IMR-90 (cell line): ENCODE measurements around the gene ERG. TPM values are rescaled to one million over a fixed set of nuclear protein-coding genes. Genes with fewer than 3 reads are reported as not detected.

Experiments
- ATAC-seq: fragments of 200-7000 bp; cut with Tn5 transposase; 2 replicates; pipeline ENCODE4 v1.9.1; 2020; ENCODE audit warnings: low read depth, mild to moderate bottlenecking, moderate library complexity
- BruUV-seq: library from RNA; stranded (reverse); fragments of 400-500 nt; replicated peaks from 2 replicates; lab custom pipeline; 2021; lab: Mats Ljungman, UMichigan
- CTCF ChIA-PET: fragments of 300-600 bp; formaldehyde crosslinking; extraction: SDS; loops from one replicate; lab custom pipeline; 2021; ENCODE audit warnings: antibody characterized with exemption; lab: Yijun Ruan, JAX
- POLR2A ChIA-PET: fragments of 300-600 bp; sonication (Branson Sonifier 250); formaldehyde crosslinking; loops from one replicate; lab custom pipeline; 2022; ENCODE audit warnings: antibody characterized with exemption; ENCODE audit not compliant: unreplicated experiment; lab: Charles Lee
- DNase-seq: peaks from one replicate; pipeline ENCODE4 v3.0.0; 2013
- H2AFZ ChIP-seq: replicated peaks from 2 replicates; pipeline ENCODE3; 2013; ENCODE audit warnings: low read length, mild to moderate bottlenecking; ENCODE audit not compliant: poor library complexity
- H2AK5ac ChIP-seq: 2 replicates; pipeline ENCODE4 v1.6.1; 2013; ENCODE audit warnings: low read depth, low read length, inconsistent platforms
- H2AK9ac ChIP-seq: replicated peaks from 2 replicates; pipeline ENCODE3; 2013; ENCODE audit warnings: mild to moderate bottlenecking, low read depth, low read length, moderate library complexity; ENCODE audit not compliant: poor library complexity
- H2BK120ac ChIP-seq: 2 replicates; pipeline ENCODE4 v1.6.1; 2013; ENCODE audit warnings: low read depth, low read length, inconsistent platforms
- H2BK15ac ChIP-seq: 3 replicates; pipeline ENCODE4 v1.6.1; 2013; ENCODE audit warnings: low read depth, low read length, inconsistent platforms
- H2BK20ac ChIP-seq: 2 replicates; pipeline ENCODE4 v1.6.1; 2013; ENCODE audit warnings: low read depth, mild to moderate bottlenecking, inconsistent platforms, low read length, moderate library complexity
- H2BK5ac ChIP-seq: 2 replicates; pipeline ENCODE4 v1.6.1; 2013; ENCODE audit warnings: mild to moderate bottlenecking, low read depth, low read length, inconsistent platforms; ENCODE audit not compliant: poor library complexity, severe bottlenecking
- H3K14ac ChIP-seq: replicated peaks from 2 replicates; pipeline ENCODE4 v1.6.1; 2013; ENCODE audit warnings: low read depth, low read length, inconsistent platforms
- H3K18ac ChIP-seq: 2 replicates; pipeline ENCODE4 v1.6.1; 2013; ENCODE audit warnings: low read depth, low read length, control low read depth
- H3K23ac ChIP-seq: 2 replicates; pipeline ENCODE4 v1.6.1; 2013; ENCODE audit warnings: low read depth, low read length, inconsistent platforms
- H3K27ac ChIP-seq: 2 replicates; pipeline ENCODE4 v1.5.1; 2013; ENCODE audit warnings: mild to moderate bottlenecking, control low read depth, low read length; ENCODE audit not compliant: insufficient read depth
- H3K27me3 ChIP-seq: 2 replicates; pipeline ENCODE4 v1.6.1; 2013; ENCODE audit warnings: low read length; ENCODE audit not compliant: control insufficient read depth, insufficient read depth
- H3K36me3 ChIP-seq: 2 replicates; pipeline ENCODE4 v1.6.1; 2013; ENCODE audit warnings: low read length, mixed read lengths; ENCODE audit not compliant: control insufficient read depth, insufficient read depth
- H3K4ac ChIP-seq: 2 replicates; pipeline ENCODE4 v1.6.1; 2013; ENCODE audit warnings: low read depth, low read length, inconsistent platforms
- H3K4me1 ChIP-seq: 2 replicates; pipeline ENCODE4 v1.6.1; 2013; ENCODE audit warnings: low read length, mixed read lengths; ENCODE audit not compliant: control insufficient read depth, insufficient read depth
- H3K4me2 ChIP-seq: 2 replicates; pipeline ENCODE4 v1.6.1; 2013; ENCODE audit warnings: low read depth, mild to moderate bottlenecking, control low read depth, low read length, moderate library complexity
- H3K4me3 ChIP-seq: 2 replicates; pipeline ENCODE4 v1.5.1; 2013; ENCODE audit warnings: low read depth, mild to moderate bottlenecking, control low read depth, low read length, moderate library complexity; ENCODE audit not compliant: insufficient read depth
- H3K56ac ChIP-seq: 2 replicates; pipeline ENCODE4 v1.6.1; 2013; ENCODE audit warnings: low read length, inconsistent platforms; ENCODE audit not compliant: insufficient read depth; ENCODE audit errors: extremely low read depth
- H3K79me1 ChIP-seq, 2 experiments: 2 replicates each; pipeline ENCODE4 v1.6.1; 2013; ENCODE audit warnings: low read length in 2 of 2, inconsistent platforms in 1 of 2, low read depth in 1 of 2
- H3K9ac ChIP-seq: 2 replicates; pipeline ENCODE4 v1.6.1; 2013; ENCODE audit warnings: low read depth, low read length, control low read depth
- H3K9me1 ChIP-seq: 2 replicates; pipeline ENCODE4 v1.6.1; 2013; ENCODE audit warnings: low read length, inconsistent platforms; ENCODE audit not compliant: insufficient read depth
- H3K9me3 ChIP-seq: 2 replicates; pipeline ENCODE4 v1.6.1; 2013; ENCODE audit warnings: low read length; ENCODE audit not compliant: control insufficient read depth, insufficient read depth
- H4K20me1 ChIP-seq: 2 replicates; pipeline ENCODE4 v1.6.1; 2013; ENCODE audit warnings: low read length, inconsistent platforms; ENCODE audit not compliant: insufficient read depth
- H4K5ac ChIP-seq: 2 replicates; pipeline ENCODE4 v1.6.1; 2013; ENCODE audit warnings: mild to moderate bottlenecking, low read depth, low read length, control low read depth
- H4K8ac ChIP-seq, 2 experiments: 2 replicates each; pipeline ENCODE4 v1.6.1; 2013; ENCODE audit warnings: low read depth in 2 of 2, low read length in 2 of 2, control low read depth in 1 of 2, inconsistent platforms in 1 of 2
- H4K91ac ChIP-seq: 2 replicates; pipeline ENCODE4 v1.6.1; 2013; ENCODE audit warnings: low read depth, low read length, inconsistent platforms; ENCODE audit not compliant: insufficient read depth
- CEBPB ChIP-seq: IDR thresholded peaks from 2 replicates; pipeline ENCODE4 v1.6.1; 2012; ENCODE audit warnings: low read depth, low read length, improper control_type of control experiment
- MAFK ChIP-seq: IDR thresholded peaks from 2 replicates; pipeline ENCODE4 v1.6.1; 2012; ENCODE audit warnings: low read depth, low read length, improper control_type of control experiment
- MAZ ChIP-seq: IDR thresholded peaks from 2 replicates; pipeline ENCODE4 v1.6.1; 2012; ENCODE audit warnings: low read depth, mild to moderate bottlenecking, low read length, improper control_type of control experiment, moderate library complexity, borderline replicate concordance
- RCOR1 ChIP-seq: IDR thresholded peaks from 2 replicates; pipeline ENCODE4 v1.6.1; 2012; ENCODE audit warnings: mild to moderate bottlenecking, low read length, improper control_type of control experiment; ENCODE audit not compliant: insufficient replicate concordance
- SMC3 ChIP-seq: fragments of 150-350 bp; IDR thresholded peaks from 2 replicates; pipeline ENCODE4 v1.6.1; 2016; ENCODE audit warnings: low read depth, mild to moderate bottlenecking, antibody characterized with exemption, low read length, moderate library complexity
- WGBS, 2 experiments: methylation state at CpG; one replicate each; pipeline versions ENCODE4 v1.1.5 to v1.1.7; 2013; ENCODE audit warnings: missing lambda C conversion rate in 2 of 2; ENCODE audit not compliant: insufficient read length in 1 of 2; ENCODE audit errors: extremely low coverage in 2 of 2; 5-methylcytosine and 5-hydroxymethylcytosine counted together
- dilution Hi-C: fragments of 300-500 bp; cut with HindIII; formaldehyde crosslinking; loops from one replicate; pipeline ENCODE4 v1.14.3; 2018; ENCODE audit warnings: low sequenced_read_pairs; ENCODE audit not compliant: unreplicated experiment
- in situ Hi-C: fragments of 300-500 bp; cut with MboI; formaldehyde crosslinking; loops from 3 replicates; pipeline ENCODE4 v1.14.3; 2019; ENCODE audit warnings: low sequenced_read_pairs, inconsistent platforms, mixed read lengths
- intact Hi-C: fragments of 100-400 bp; cut with micrococcal nuclease; formaldehyde crosslinking; loops from 2 replicates; pipeline ENCODE4 v1.10.0; 2022
- polyA plus RNA-seq, 3 experiments: library from polyadenylated mRNA; depleted of rRNA; stranded (reverse); fragments of >200 nt; gene quantifications; 2 replicates each; pipeline ENCODE4 v1.2.3, GENCODE V29; 2012; ENCODE audit warnings: low replicate concordance in 1 of 3
- total RNA-seq: library from RNA; depleted of rRNA; stranded (reverse); fragments of >200 nt; gene quantifications from 2 replicates; pipeline ENCODE4 v1.2.3, GENCODE V29; 2012
- TF ChIP-seq, protein P1 (sequence below): fragments of 150-350 bp; IDR thresholded peaks from 2 replicates; pipeline ENCODE4 v1.6.1; 2016; ENCODE audit warnings: low read depth, mild to moderate bottlenecking, low read length, moderate library complexity, borderline replicate concordance

Gene ERG
- total and polyA plus RNA-seq, 2 of the 4 experiments (the other 2 are of a cell fraction) = not detected

DNA sequence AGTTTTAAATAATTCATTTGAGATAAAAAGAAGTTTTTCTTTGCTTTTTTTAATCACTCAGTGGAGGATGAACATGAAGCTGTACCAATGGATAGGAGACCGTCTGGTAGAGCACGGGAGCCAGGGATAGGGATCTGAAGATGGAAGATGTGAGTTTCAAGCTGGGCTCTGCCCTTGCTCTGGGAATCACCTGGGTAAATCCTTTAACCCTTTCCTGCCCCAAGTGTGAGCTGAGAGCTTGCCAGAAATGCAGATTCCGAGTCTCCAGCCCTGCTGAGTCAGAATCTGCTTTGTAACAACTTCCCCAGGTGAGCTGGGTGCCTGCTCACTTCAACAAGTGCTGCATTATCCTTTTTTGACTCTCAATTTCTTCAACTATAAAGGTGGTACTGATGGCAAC, 44.1 kb downstream of the ERG start:
- in situ Hi-C loops (no loop called here), intact Hi-C loops (no loop called here), dilution Hi-C loops (no loop called here)
- H3K27me3 ChIP-seq = peaks cover 9% of the 10 kb centered on the region
- H2BK20ac ChIP-seq = no peak overlapping the region
- H2AK5ac ChIP-seq = no peak overlapping the region
- H3K14ac ChIP-seq = no peak overlapping the region
- H3K9ac ChIP-seq = no peak overlapping the region
- no peaks in the 10 kb centered on the region for H3K9me1 ChIP-seq
- no peak overlapping the region for H4K91ac ChIP-seq
- no peak for ATAC-seq
- H3K4ac ChIP-seq = no peak overlapping the region
- H4K8ac ChIP-seq = no peak overlapping the region
- no peak overlapping the region for H3K23ac ChIP-seq
- no peak overlapping the region for H3K18ac ChIP-seq
- H3K9me3 ChIP-seq = no peaks in the 10 kb centered on the region
- H3K4me3 ChIP-seq = no peak overlapping the region
- CTCF ChIA-PET = no interaction called here
- H4K20me1 ChIP-seq = no peaks in the 10 kb centered on the region
- H2BK5ac ChIP-seq = no peak overlapping the region
- no peak overlapping the region for H2AK9ac ChIP-seq
- no peak overlapping the region for H3K27ac ChIP-seq
- DNase-seq = no peak
- POLR2A ChIA-PET = no interaction called here
- H4K5ac ChIP-seq = no peak overlapping the region
- no peak overlapping the region for H3K56ac ChIP-seq
- H3K4me2 ChIP-seq = no peak overlapping the region
- no TSS peak for BruUV-seq
- H2AFZ ChIP-seq = no peak overlapping the region
- H3K36me3 ChIP-seq = no peaks in the 10 kb centered on the region
- TF ChIP-seq, protein P1, sequence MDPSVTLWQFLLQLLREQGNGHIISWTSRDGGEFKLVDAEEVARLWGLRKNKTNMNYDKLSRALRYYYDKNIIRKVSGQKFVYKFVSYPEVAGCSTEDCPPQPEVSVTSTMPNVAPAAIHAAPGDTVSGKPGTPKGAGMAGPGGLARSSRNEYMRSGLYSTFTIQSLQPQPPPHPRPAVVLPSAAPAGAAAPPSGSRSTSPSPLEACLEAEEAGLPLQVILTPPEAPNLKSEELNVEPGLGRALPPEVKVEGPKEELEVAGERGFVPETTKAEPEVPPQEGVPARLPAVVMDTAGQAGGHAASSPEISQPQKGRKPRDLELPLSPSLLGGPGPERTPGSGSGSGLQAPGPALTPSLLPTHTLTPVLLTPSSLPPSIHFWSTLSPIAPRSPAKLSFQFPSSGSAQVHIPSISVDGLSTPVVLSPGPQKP = no peak
- TF ChIP-seq RCOR1 (no peak), MAZ (no peak), SMC3 (no peak), MAFK (no peak), CEBPB (no peak)
- 17% methylated on average over 1 of the region's 3 CpGs; no CpG with 5 or more reads in 1 of the 2 experiments for WGBS, 2 experiments
- no peak overlapping the region for H2BK120ac ChIP-seq
- no peak overlapping the region for H2BK15ac ChIP-seq
- H3K4me1 ChIP-seq = no peaks in the 10 kb centered on the region
- no peaks in the 10 kb centered on the region for H3K79me1 ChIP-seq
